ENCODE data around the gene EVA1C.

GRCh38 chr21:32470206-32470605, 57.7 kb downstream of the EVA1C start:
- no peak for TF ChIP-seq CTCF (IDR thresholded peaks at IDR 0.05)
- TF ChIP-seq POLR2A (IDR thresholded peaks at IDR 0.05): no peak
